Activated T-helper 1 cell treated with anti-CD3 and anti-CD28 coated beads, Interleukin-12 subunit alpha, Interleukin-12 subunit beta, Interleukin-2, Interleukin-4 antibody, amounts not matched to agents 30 ng/mL and 10 ng/mL and 1 ng/mL, durations not matched to agents 14 hours and 24 hours and 36 hours (primary cell): ENCODE measurements around the gene SEMA5A. TPM values are rescaled to one million over a fixed set of nuclear protein-coding genes. Genes with fewer than 3 reads are reported as not detected.

Experiments
- DNase-seq: peaks from one replicate; pipeline ENCODE4 v3.0.0; 2021; ENCODE audit warnings: low spot score
- H3K27ac Mint-ChIP-seq: one replicate; pipeline ENCODE4 v1.8.0; 2021; ENCODE audit warnings: mild to moderate bottlenecking, mixed read lengths
- H3K27me3 Mint-ChIP-seq: one replicate; pipeline ENCODE4 v1.8.0; 2022; ENCODE audit warnings: mild to moderate bottlenecking, moderate library complexity, mixed read lengths; ENCODE audit not compliant: insufficient read depth
- H3K36me3 Mint-ChIP-seq: one replicate; pipeline ENCODE4 v1.8.0; 2021; ENCODE audit warnings: low read depth, mixed read lengths
- H3K4me1 Mint-ChIP-seq: one replicate; pipeline ENCODE4 v1.8.0; 2021; ENCODE audit warnings: low read depth, mixed read lengths
- H3K4me3 Mint-ChIP-seq: one replicate; pipeline ENCODE4 v1.8.0; 2021; ENCODE audit warnings: mild to moderate bottlenecking, moderate library complexity, mixed read lengths
- H3K9me3 Mint-ChIP-seq: one replicate; pipeline ENCODE4 v1.8.0; 2021; ENCODE audit warnings: mixed read lengths
- intact Hi-C: fragments of 100-400 bp; cut with micrococcal nuclease; formaldehyde crosslinking; loops from one replicate; pipeline ENCODE4 v1.15.1; 2024
- total RNA-seq: library from RNA; stranded (reverse); gene quantifications from 2 replicates; pipeline ENCODE4 v1.2.3, GENCODE V29; 2022

Gene SEMA5A
- total RNA-seq, 1 donor from 2014 or later = not detected

GRCh38 chr5:9498541-9499497, 47.1 kb downstream of the SEMA5A start:
- no peak for DNase-seq
- no peak overlapping the region for H3K27ac Mint-ChIP-seq
- no peaks in the 10 kb centered on the region for H3K27me3 Mint-ChIP-seq
- intact Hi-C loops = no loop called here
- no peak overlapping the region for H3K4me3 Mint-ChIP-seq
- no peaks in the 10 kb centered on the region for H3K36me3 Mint-ChIP-seq
- no peaks in the 10 kb centered on the region for H3K4me1 Mint-ChIP-seq
- no peaks in the 10 kb centered on the region for H3K9me3 Mint-ChIP-seq

- H3K4me1 Mint-ChIP-seq = no peaks in the 10 kb centered on the region
- no peaks in the 10 kb centered on the region for H3K27me3 Mint-ChIP-seq
- H3K9me3 Mint-ChIP-seq = no peaks in the 10 kb centered on the region
- H3K36me3 Mint-ChIP-seq = no peaks in the 10 kb centered on the region
- intact Hi-C loops = no loop called here
- no peak overlapping the region for H3K27ac Mint-ChIP-seq
- DNase-seq = no peak
- no peak overlapping the region for H3K4me3 Mint-ChIP-seq
Observed at GRCh38 chr5:9497347-9497746, 48.5 kb downstream of the SEMA5A start.

GRCh38 chr5:9496801-9497200, 49.1 kb downstream of the SEMA5A start:
- no peaks in the 10 kb centered on the region for H3K36me3 Mint-ChIP-seq
- no peaks in the 10 kb centered on the region for H3K9me3 Mint-ChIP-seq
- H3K4me3 Mint-ChIP-seq = no peak overlapping the region
- no peak overlapping the region for H3K27ac Mint-ChIP-seq
- H3K27me3 Mint-ChIP-seq = no peaks in the 10 kb centered on the region
- H3K4me1 Mint-ChIP-seq = no peaks in the 10 kb centered on the region
- intact Hi-C loops = no loop called here
- DNase-seq = no peak

GRCh38 chr5:9495121-9495520, 50.8 kb downstream of the SEMA5A start:
- Mint-ChIP-seq H3K36me3 (no peaks in the 10 kb centered on the region), H3K27me3 (no peaks in the 10 kb centered on the region), H3K4me1 (no peaks in the 10 kb centered on the region), H3K9me3 (no peaks in the 10 kb centered on the region), H3K27ac (no peak overlapping the region), H3K4me3 (no peak overlapping the region)
- no peak for DNase-seq
- intact Hi-C loops = no loop called here

GRCh38 chr5:9494301-9494700, 51.6 kb downstream of the SEMA5A start:
- intact Hi-C loops = no loop called here
- no peak for DNase-seq
- no peak overlapping the region for H3K4me3 Mint-ChIP-seq
- no peaks in the 10 kb centered on the region for H3K4me1 Mint-ChIP-seq
- no peaks in the 10 kb centered on the region for H3K9me3 Mint-ChIP-seq
- no peaks in the 10 kb centered on the region for H3K27me3 Mint-ChIP-seq
- no peaks in the 10 kb centered on the region for H3K36me3 Mint-ChIP-seq
- H3K27ac Mint-ChIP-seq = no peak overlapping the region

GRCh38 chr5:9490494-9491097, 55.3 kb downstream of the SEMA5A start:
- DNase-seq = no peak
- no peaks in the 10 kb centered on the region for H3K4me1 Mint-ChIP-seq
- no peak overlapping the region for H3K4me3 Mint-ChIP-seq
- H3K27me3 Mint-ChIP-seq = no peaks in the 10 kb centered on the region
- H3K27ac Mint-ChIP-seq = no peak overlapping the region
- intact Hi-C loops = no loop called here
- H3K36me3 Mint-ChIP-seq = no peaks in the 10 kb centered on the region
- peaks cover 3% of the 10 kb centered on the region for H3K9me3 Mint-ChIP-seq

GRCh38 chr5:9483779-9484178, 62.1 kb downstream of the SEMA5A start:
- Mint-ChIP-seq H3K4me1 (no peaks in the 10 kb centered on the region), H3K27ac (no peak overlapping the region), H3K36me3 (no peaks in the 10 kb centered on the region), H3K9me3 (peaks cover 13% of the 10 kb centered on the region), H3K27me3 (no peaks in the 10 kb centered on the region), H3K4me3 (no peak overlapping the region)
- intact Hi-C loops = no loop called here
- DNase-seq = no peak

GRCh38 chr5:9483243-9483642, 62.6 kb downstream of the SEMA5A start:
- no peak overlapping the region for H3K4me3 Mint-ChIP-seq
- DNase-seq = no peak
- peaks cover 16% of the 10 kb centered on the region for H3K9me3 Mint-ChIP-seq
- intact Hi-C loops = no loop called here
- no peak overlapping the region for H3K27ac Mint-ChIP-seq
- H3K4me1 Mint-ChIP-seq = no peaks in the 10 kb centered on the region
- H3K27me3 Mint-ChIP-seq = no peaks in the 10 kb centered on the region
- H3K36me3 Mint-ChIP-seq = no peaks in the 10 kb centered on the region

GRCh38 chr5:9482381-9482780, 63.5 kb downstream of the SEMA5A start:
- Mint-ChIP-seq H3K27me3 (no peaks in the 10 kb centered on the region), H3K4me3 (no peak overlapping the region), H3K36me3 (no peaks in the 10 kb centered on the region), H3K4me1 (no peaks in the 10 kb centered on the region), H3K27ac (no peak overlapping the region), H3K9me3 (peaks cover 19% of the 10 kb centered on the region)
- no peak for DNase-seq
- intact Hi-C loops = no loop called here

GRCh38 chr5:9480499-9480898, 65.4 kb downstream of the SEMA5A start:
- H3K36me3 Mint-ChIP-seq = no peaks in the 10 kb centered on the region
- no peak overlapping the region for H3K27ac Mint-ChIP-seq
- H3K27me3 Mint-ChIP-seq = no peaks in the 10 kb centered on the region
- intact Hi-C loops = no loop called here
- no peak for DNase-seq
- peaks cover 24% of the 10 kb centered on the region for H3K9me3 Mint-ChIP-seq
- no peaks in the 10 kb centered on the region for H3K4me1 Mint-ChIP-seq
- no peak overlapping the region for H3K4me3 Mint-ChIP-seq

GRCh38 chr5:9479990-9480389, 65.9 kb downstream of the SEMA5A start:
- Mint-ChIP-seq H3K27me3 (no peaks in the 10 kb centered on the region), H3K4me3 (no peak overlapping the region), H3K36me3 (no peaks in the 10 kb centered on the region), H3K4me1 (no peaks in the 10 kb centered on the region), H3K9me3 (peaks cover 26% of the 10 kb centered on the region), H3K27ac (no peak overlapping the region)
- DNase-seq = no peak
- intact Hi-C loops = no loop called here

- H3K36me3 Mint-ChIP-seq = no peaks in the 10 kb centered on the region
- no peak overlapping the region for H3K27ac Mint-ChIP-seq
- H3K4me1 Mint-ChIP-seq = no peaks in the 10 kb centered on the region
- no peaks in the 10 kb centered on the region for H3K27me3 Mint-ChIP-seq
- no peak overlapping the region for H3K4me3 Mint-ChIP-seq
- intact Hi-C loops = no loop called here
- DNase-seq = no peak
- peaks cover 25% of the 10 kb centered on the region for H3K9me3 Mint-ChIP-seq
Observed at GRCh38 chr5:9479361-9479760, 66.5 kb downstream of the SEMA5A start.

- intact Hi-C loops = no loop called here
- no peak for DNase-seq
- Mint-ChIP-seq H3K4me3 (no peak overlapping the region), H3K36me3 (no peaks in the 10 kb centered on the region), H3K4me1 (no peaks in the 10 kb centered on the region), H3K9me3 (peaks cover 19% of the 10 kb centered on the region), H3K27me3 (no peaks in the 10 kb centered on the region), H3K27ac (no peak overlapping the region)
Observed at GRCh38 chr5:9477537-9477936, 68.3 kb downstream of the SEMA5A start.
